DND-41 (cell line): Measurements from ENCODE around the gene PTMS.
A peak's percentile ranks its signal among the peaks of the same experiment; 100 is the strongest.

ENCODE experiments used
- CTCF ChIP-seq: IDR thresholded peaks from 2 replicates; pipeline ENCODE4 v1.5.1; 2012; ENCODE audit warnings: borderline replicate concordance, low read length, moderate library complexity, mild to moderate bottlenecking; ENCODE audit not compliant: poor library complexity, severe bottlenecking; ENCODE audit errors: extremely low read depth
- EZH2 ChIP-seq: IDR thresholded peaks from 3 replicates; pipeline ENCODE4 v1.6.1; 2012; ENCODE audit warnings: borderline replicate concordance, low read depth, mild to moderate bottlenecking, moderate library complexity, low read length, inconsistent platforms; ENCODE audit not compliant: severe bottlenecking

- TF ChIP-seq CTCF (peak; percentile 90), EZH2 (peak; percentile 22)
These were observed 12.7 kb downstream of the PTMS start for GRCh38 chr12:6778574-6779550.
